Measurements from ENCODE around the gene PERM1.

The PERM1 gene

GRCh38 chr1:1005774-1006304, 23.9 kb upstream of the PERM1 start:
- in situ Hi-C loops (cut with MboI; ENCODE audit: low pct_unique_long_range_greater_than_20kb, low sequenced_read_pairs, unreplicated experiment): no loop called here
- TF ChIP-seq, protein P1, sequence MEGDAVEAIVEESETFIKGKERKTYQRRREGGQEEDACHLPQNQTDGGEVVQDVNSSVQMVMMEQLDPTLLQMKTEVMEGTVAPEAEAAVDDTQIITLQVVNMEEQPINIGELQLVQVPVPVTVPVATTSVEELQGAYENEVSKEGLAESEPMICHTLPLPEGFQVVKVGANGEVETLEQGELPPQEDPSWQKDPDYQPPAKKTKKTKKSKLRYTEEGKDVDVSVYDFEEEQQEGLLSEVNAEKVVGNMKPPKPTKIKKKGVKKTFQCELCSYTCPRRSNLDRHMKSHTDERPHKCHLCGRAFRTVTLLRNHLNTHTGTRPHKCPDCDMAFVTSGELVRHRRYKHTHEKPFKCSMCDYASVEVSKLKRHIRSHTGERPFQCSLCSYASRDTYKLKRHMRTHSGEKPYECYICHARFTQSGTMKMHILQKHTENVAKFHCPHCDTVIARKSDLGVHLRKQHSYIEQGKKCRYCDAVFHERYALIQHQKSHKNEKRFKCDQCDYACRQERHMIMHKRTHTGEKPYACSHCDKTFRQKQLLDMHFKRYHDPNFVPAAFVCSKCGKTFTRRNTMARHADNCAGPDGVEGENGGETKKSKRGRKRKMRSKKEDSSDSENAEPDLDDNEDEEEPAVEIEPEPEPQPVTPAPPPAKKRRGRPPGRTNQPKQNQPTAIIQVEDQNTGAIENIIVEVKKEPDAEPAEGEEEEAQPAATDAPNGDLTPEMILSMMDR (IDR thresholded peaks at IDR 0.05; ENCODE audit: extremely low read depth, insufficient read depth, missing control alignments): no peak
- DNase-seq (ENCODE audit: low spot score): no peak

DNA sequence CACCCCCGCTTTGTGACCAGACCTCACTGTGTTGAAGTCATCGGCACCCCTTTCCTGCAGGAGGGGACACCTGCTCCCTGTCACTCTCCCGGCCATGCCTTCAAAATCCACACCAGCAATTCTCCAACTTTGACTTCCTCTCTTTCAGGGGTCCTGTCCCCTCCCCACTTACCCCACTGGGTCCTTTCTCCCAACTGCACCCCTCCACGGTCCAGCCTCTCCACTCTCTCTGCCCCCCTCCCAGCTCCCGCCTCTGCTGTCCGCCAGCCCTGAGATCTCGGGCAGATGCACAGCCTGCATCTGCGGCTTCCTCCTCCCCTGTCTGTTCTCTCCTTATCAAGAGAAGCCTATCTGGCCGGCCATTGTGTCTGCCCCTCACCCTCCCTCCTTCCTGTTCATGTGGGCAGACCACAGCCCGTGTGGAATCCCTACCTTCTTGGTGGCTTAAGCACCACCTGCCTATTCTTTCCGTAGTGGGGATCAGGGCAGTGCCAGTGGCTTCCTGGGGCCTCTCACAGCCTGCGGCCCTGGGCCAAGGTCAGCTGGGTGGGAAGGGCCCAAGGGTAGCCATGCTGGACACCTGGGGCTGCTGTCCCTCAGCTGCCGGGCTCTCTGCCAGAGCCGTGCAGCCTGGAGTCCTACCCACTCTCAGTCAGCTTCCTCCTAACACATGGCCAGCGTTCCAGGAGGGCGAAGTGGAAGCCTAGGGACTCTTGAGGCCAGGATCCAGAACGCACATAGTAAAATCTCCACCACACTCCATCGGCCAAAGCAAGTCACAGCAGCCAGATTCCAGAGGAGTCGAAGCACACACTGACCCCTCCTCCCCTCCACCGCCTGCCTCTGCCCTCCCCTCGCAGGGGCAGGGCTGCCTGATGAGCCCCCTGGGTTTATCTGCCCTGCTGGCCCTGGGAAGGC, 23.1 kb upstream of the PERM1 start:
- in situ Hi-C loops (cut with MboI; ENCODE audit: low pct_unique_long_range_greater_than_20kb, low sequenced_read_pairs, unreplicated experiment): no loop called here
- DNase-seq (ENCODE audit: low spot score): peak; percentile 65

GRCh38 chr1:1004420-1004779, 22.5 kb upstream of the PERM1 start:
- in situ Hi-C loops (cut with MboI; ENCODE audit: low pct_unique_long_range_greater_than_20kb, low sequenced_read_pairs, unreplicated experiment): no loop called here
- no peak for DNase-seq (ENCODE audit: low spot score)
- TF ChIP-seq, protein P1 (IDR thresholded peaks at IDR 0.05; ENCODE audit: extremely low read depth, insufficient read depth, missing control alignments): no peak

More for the DNA sequence above, 23.1 kb upstream of the PERM1 start:
- TF ChIP-seq, protein P1 (IDR thresholded peaks at IDR 0.05; ENCODE audit: extremely low read depth, insufficient read depth, missing control alignments): no peak

GRCh38 chr1:1003618-1004419, 21.9 kb upstream of the PERM1 start:
- in situ Hi-C loops (cut with MboI; ENCODE audit: low pct_unique_long_range_greater_than_20kb, low sequenced_read_pairs, unreplicated experiment): no loop called here
- DNase-seq (ENCODE audit: low spot score): no peak
- TF ChIP-seq, protein P1 (IDR thresholded peaks at IDR 0.05; ENCODE audit: extremely low read depth, insufficient read depth, missing control alignments): no peak

- in situ Hi-C loops (cut with MboI; ENCODE audit: low pct_unique_long_range_greater_than_20kb, low sequenced_read_pairs, unreplicated experiment): no loop called here
- DNase-seq (ENCODE audit: low spot score): peak; percentile 56
- TF ChIP-seq, protein P1 (IDR thresholded peaks at IDR 0.05; ENCODE audit: extremely low read depth, insufficient read depth, missing control alignments): no peak
Measured at GRCh38 chr1:1001057-1001783, 19.3 kb upstream of the PERM1 start.

Measured in GM13977 (cell line).